ENCODE data around the gene ALKBH6. TPM values are rescaled to one million over a fixed set of nuclear protein-coding genes. Genes with fewer than 3 reads are reported as not detected.

Gene ALKBH6
- total RNA-seq, 1 experiment from 2014 or later = 17.1 TPM

DNA sequence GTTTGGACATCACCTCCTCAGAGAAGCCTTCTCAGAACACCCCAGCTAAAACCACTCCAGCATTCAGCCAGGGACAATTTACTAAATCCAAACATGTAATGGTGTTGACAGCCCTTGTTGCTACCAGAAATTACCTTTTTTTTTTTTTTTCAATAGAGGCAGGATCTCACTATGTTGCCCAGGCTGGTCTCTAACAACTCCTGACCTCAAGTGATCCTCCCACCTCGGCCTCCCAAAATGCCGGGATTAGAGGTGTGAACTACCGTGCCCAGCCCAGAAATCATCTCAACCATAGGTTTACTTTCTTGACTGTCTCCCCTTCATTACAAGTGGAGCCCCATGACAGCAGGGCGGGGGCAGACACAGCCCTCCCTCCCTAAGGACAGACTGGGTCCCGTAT, 9.4 kb upstream of the ALKBH6 start:
- Histone ChIP-seq H3K4me1 (replicated peaks) (no peaks in the 10 kb centered on the region), H3K9me3 (replicated peaks) (no peaks in the 10 kb centered on the region), H3K27ac (no peak overlapping the region), H3K27me3 (replicated peaks) (no peaks in the 10 kb centered on the region), H3K4me3 (no peak overlapping the region), H3K36me3 (peaks cover 22% of the 10 kb centered on the region)
- no peak for DNase-seq (ENCODE audit: low read depth in 1 of 2, low spot score in 2 of 2)

DNA sequence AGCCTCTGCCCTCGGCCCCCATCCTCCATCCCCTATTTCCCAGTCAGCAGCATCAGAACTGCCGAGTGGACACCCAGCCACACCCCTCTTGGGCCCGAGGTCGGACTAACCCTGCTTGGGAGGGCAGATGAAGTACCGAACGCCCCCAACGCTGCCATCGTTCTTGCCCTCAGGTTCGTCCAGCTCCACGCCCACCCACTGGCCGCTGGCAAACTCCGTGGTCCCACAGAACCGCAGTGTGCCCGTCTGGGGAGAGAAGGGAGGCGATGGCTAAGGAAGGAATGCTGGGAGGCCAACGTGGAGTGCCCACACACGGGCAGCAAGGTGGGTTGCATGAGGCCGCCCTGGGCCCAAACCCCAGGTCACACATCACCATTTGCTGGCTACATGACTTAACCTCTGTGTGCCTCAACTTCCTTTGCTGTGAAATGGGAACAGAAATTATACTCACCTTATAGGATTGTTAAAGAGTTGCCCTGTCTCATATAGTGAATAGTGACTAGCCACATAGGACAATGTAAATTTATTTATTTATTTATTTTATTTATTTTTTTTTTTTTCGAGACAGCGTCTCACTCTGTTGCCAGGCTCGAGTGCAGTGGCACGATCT, 5.2 kb upstream of the ALKBH6 start:
- no peaks in the 10 kb centered on the region for H3K27me3 ChIP-seq (replicated peaks)
- H3K36me3 ChIP-seq = peaks cover 24% of the 10 kb centered on the region
- no peak for DNase-seq (ENCODE audit: low read depth in 1 of 2, low spot score in 2 of 2)
- no peaks in the 10 kb centered on the region for H3K9me3 ChIP-seq (replicated peaks)
- H3K27ac ChIP-seq = no peak overlapping the region
- H3K4me3 ChIP-seq = no peak overlapping the region
- peaks cover 7% of the 10 kb centered on the region for H3K4me1 ChIP-seq (replicated peaks)

DNA sequence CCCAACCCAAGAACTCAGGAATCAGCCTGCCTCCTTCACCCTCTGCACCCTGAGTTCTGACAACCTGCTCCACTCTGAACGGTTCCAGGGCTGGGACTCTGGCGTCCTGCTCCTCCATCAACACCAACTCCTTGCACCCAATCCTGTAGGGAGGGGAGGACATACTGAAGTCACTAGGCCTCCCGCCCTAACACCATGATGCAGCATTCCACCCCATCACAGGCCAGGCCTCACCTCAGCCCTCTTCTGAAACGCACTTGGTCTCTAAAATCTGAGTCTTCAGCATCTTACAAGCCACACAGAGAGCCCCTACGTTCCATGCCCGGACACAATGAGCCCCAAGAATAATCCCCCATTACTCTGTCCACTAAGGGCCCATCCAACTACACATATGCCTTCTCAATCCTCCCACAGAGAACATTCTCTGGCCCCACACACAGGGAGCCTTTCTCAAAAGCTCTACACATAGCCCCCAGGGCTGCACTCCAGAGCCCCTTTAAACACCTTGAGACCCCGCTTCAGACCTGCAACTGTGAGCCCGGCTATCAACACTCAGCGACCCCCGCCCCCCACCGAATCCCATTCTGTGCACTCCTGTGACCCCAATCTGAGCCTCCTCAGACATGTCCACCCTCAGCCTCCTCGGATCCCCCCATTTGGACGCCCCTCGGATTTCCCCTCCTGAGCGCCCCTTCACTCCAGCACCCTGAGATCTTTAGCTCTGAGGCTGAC, 567 bp downstream of the ALKBH6 start:
- H3K9me3 ChIP-seq (replicated peaks) = no peaks in the 10 kb centered on the region
- DNase-seq (ENCODE audit: low read depth in 1 of 2, low spot score in 2 of 2) = peak in 1 of 2 experiments; percentile 5

DNA sequence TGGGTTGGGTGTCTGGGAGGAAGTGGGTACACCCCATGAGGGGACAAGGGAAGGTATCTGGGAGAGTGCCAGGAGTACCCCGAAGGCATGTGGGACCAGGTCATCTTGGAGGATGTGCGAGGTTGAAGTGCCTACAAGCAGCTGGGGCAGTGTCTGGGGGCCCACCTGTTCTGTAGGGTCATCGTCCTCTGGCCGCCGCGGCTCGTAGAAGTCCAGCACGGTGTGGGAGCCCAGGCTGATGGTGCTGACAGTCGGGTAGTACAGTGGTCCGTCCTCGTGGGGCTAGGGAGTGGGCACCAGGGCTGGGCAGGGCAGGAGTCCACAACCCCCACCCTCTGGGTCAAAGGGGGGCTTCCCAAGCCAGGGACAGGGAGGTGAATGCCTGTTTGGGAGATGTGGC, 3.6 kb downstream of the ALKBH6 start:
- Histone ChIP-seq H3K36me3 (no peaks in the 10 kb centered on the region), H3K9me3 (replicated peaks) (no peaks in the 10 kb centered on the region), H3K27me3 (replicated peaks) (no peaks in the 10 kb centered on the region), H3K27ac (no peak overlapping the region), H3K4me3 (no peak overlapping the region), H3K4me1 (replicated peaks) (peaks cover 20% of the 10 kb centered on the region)
- DNase-seq (ENCODE audit: low read depth in 1 of 2, low spot score in 2 of 2) = no peak

More for the DNA sequence above, 567 bp downstream of the ALKBH6 start:
- Histone ChIP-seq H3K27ac (peak overlapping the region; percentile 46), H3K36me3 (peaks cover 8% of the 10 kb centered on the region), H3K4me3 (peak overlapping the region; percentile 52), H3K27me3 (replicated peaks) (no peaks in the 10 kb centered on the region), H3K4me1 (replicated peaks) (peaks cover 20% of the 10 kb centered on the region)

DNA sequence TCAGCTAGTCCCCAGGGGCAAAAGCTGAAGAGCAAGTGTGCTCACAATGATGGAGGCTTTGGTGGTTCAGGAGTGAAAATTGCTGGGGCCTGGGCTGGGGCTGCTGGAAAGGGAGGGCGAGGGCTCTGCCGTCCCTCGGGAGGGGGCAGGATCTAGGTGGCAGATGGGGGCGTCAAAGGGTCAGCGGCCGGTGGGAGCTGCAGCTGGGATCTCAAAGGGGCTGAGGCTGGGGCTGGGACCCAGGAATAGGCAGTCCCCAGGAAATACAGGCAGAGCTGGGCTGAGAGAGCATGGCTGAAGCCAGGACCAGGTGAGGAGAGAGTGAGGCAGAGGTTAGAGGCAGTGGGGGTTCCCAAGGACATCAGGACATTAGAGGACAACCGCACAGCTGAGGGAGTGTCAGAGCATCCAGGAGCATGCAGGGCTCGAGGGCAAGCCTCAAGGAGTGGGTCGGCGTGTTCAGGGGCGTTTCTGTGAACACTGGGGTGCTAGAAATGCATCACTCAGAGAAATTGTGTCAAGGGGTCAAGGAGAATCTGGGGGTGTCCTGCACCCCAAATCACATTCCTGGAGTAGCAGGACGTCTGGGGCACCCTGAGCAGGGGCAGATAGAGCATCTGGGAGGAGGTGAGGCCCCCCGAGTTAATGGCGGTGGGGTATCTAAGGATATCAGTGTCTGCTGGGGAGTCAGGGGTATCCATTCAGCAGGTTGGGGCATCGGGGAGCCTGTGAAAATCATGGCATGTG, 4.2 kb downstream of the ALKBH6 start:
- no peak overlapping the region for H3K4me3 ChIP-seq
- no peaks in the 10 kb centered on the region for H3K27me3 ChIP-seq (replicated peaks)
- H3K27ac ChIP-seq = no peak overlapping the region

DNA sequence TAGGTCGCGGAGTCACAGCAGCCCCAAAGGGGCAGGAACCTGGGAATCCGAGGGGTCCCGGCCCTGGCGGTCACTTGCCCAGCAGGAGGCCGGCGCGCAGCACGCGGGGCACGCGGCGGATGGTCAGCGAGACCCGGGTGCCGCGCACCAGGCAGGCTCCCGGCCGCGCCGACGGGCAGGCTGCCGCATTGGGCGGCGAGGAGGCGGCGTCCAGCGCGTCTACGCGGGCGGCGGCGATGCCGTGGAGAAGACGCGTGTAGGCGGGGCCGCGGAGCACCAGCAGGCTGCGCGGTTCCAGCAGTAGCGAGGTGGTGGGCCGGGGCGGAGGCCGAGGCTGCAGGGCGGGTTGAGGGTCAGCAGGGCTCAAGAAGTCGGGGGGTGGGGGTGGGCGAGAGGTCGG, 4.8 kb downstream of the ALKBH6 start:
- Histone ChIP-seq H3K9me3 (replicated peaks) (no peaks in the 10 kb centered on the region), H3K36me3 (no peaks in the 10 kb centered on the region), H3K27ac (no peak overlapping the region), H3K4me3 (peak overlapping the region; percentile 14; the same call in 1 of the 2 replicates), H3K27me3 (replicated peaks) (no peaks in the 10 kb centered on the region), H3K4me1 (replicated peaks) (peaks cover 14% of the 10 kb centered on the region)
- DNase-seq (ENCODE audit: low read depth in 1 of 2, low spot score in 2 of 2) = no peak

More for the DNA sequence above, 4.2 kb downstream of the ALKBH6 start:
- H3K9me3 ChIP-seq (replicated peaks) = no peaks in the 10 kb centered on the region
- H3K36me3 ChIP-seq = no peaks in the 10 kb centered on the region
- peaks cover 17% of the 10 kb centered on the region for H3K4me1 ChIP-seq (replicated peaks)
- no peak for DNase-seq (ENCODE audit: low read depth in 1 of 2, low spot score in 2 of 2)

DNA sequence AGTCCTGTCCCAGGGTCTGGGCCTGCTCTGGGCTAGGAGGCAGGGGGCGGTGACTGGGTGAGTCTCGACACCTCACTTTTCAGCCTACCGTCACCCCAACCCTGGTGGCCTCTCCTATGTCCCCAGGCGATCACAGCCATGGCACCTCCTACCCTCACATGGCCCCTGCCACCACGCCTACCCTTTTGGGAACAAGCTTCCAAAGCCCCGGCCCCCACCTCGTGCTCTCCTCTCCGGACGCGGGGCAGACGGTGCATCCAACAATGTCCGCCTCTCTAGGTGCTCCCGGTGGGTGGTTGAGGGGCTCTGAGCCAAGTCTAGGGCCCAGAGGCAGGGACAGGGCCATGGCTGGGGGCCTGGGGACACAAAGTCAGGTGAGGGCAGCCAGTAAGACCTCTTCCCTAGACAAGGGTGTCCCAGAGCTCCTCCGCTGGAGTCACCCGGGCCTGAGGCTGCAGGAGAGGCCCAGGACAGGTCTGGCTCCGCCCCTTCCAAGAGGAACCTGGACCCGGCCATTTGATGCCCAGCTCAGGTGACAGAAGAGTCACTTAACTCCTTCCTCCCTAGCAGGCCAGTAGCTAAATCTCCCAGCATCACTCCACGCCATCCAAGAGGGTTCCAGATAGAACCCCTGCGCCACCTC, 5.6 kb downstream of the ALKBH6 start, which contains the start of gene SYNE4:
Gene SYNE4 (minus strand): TSS at position 478 of the 643 bp plus-strand sequence. CDS start 132 bp downstream, at position 346.
- H3K9me3 ChIP-seq (replicated peaks) = no peaks in the 10 kb centered on the region
- no peaks in the 10 kb centered on the region for H3K27me3 ChIP-seq (replicated peaks)
- H3K27ac ChIP-seq = no peak within 1 kb of the TSS
- H3K36me3 ChIP-seq = 0 out of 2 replicates have a peak, but pooled peaks cover 7% of the 10 kb centered on the region
- H3K4me3 ChIP-seq = peak within 1 kb of the TSS; percentile 14; the same call in 1 of the 2 replicates
- DNase-seq (ENCODE audit: low read depth in 1 of 2, low spot score in 2 of 2) = no peak
- peaks cover 13% of the 10 kb centered on the region for H3K4me1 ChIP-seq (replicated peaks)

DNA sequence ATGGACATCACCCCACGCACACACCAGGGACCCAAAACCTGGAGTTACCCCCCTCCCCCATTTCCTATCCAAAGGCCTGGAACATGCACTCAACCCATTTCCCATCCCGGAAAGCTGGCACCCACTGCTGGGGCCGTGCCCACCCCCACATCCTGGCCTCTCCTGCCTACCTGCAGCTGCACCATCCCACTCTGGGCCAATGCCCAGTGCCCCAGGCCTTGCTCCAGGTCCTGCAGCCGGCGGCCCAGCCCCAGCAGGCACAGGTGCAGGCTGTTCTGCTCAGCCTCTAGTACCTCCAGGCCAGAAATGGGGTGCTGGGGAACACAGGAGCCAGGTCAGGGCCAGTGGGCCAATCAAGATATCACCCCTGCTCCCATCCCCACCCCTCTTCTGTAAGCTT, 7.1 kb downstream of the ALKBH6 start:
- Histone ChIP-seq H3K4me1 (replicated peaks) (peaks cover 7% of the 10 kb centered on the region), H3K27me3 (replicated peaks) (no peaks in the 10 kb centered on the region), H3K27ac (no peak overlapping the region), H3K36me3 (0 out of 2 replicates have a peak, but pooled peaks cover 9% of the 10 kb centered on the region), H3K4me3 (no peak overlapping the region), H3K9me3 (replicated peaks) (no peaks in the 10 kb centered on the region)
- DNase-seq (ENCODE audit: low read depth in 1 of 2, low spot score in 2 of 2) = no peak

DNA sequence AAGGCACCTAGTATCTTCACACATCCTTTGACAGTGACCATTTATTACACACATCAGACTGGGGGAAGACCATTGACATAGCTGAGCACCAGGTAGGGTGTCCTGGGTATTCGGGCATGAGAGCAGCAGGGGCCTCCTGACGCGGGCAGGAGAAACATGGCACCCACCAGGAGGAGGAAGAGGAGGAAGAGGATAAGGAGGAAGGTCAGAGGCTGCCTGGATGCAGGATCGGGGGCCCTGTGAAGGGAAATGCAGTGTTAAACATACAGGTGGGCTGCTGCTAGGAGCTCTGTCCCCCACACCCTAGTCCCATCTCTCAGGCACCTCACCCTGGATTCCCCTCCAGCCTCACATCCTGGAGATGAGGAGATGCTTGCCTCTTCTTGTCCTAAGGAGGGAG, 10.7 kb downstream of the ALKBH6 start:
- no peak for DNase-seq (ENCODE audit: low read depth in 1 of 2, low spot score in 2 of 2)
- H3K36me3 ChIP-seq = peaks cover 26% of the 10 kb centered on the region
- no peaks in the 10 kb centered on the region for H3K4me1 ChIP-seq (replicated peaks)
- no peaks in the 10 kb centered on the region for H3K27me3 ChIP-seq (replicated peaks)
- H3K27ac ChIP-seq = no peak overlapping the region
- no peak overlapping the region for H3K4me3 ChIP-seq
- no peaks in the 10 kb centered on the region for H3K9me3 ChIP-seq (replicated peaks)

DNA sequence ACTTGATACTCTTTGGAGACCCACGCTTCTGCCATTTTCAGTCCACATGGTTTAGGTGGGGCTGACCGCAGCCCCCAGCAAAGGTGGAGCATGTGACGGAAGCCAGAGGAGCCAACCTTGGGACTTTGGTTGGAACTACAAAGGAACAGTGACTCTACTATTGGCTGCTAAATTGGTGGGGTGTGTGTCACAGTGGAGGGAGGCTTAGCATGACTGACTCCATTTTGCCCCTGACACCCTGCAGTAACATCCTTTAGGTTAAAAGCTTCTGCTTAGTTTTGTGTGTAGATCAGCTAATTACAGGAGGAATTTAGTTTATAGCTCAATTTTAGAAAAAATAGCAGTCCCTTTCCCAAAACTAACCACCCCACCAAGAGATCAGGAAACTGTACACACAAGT, 12.4 kb downstream of the ALKBH6 start:
- Histone ChIP-seq H3K9me3 (replicated peaks) (no peaks in the 10 kb centered on the region), H3K27me3 (replicated peaks) (no peaks in the 10 kb centered on the region), H3K4me3 (no peak overlapping the region), H3K27ac (no peak overlapping the region), H3K36me3 (peaks cover 32% of the 10 kb centered on the region), H3K4me1 (replicated peaks) (no peaks in the 10 kb centered on the region)
- DNase-seq (ENCODE audit: low read depth in 1 of 2, low spot score in 2 of 2) = no peak

DNA sequence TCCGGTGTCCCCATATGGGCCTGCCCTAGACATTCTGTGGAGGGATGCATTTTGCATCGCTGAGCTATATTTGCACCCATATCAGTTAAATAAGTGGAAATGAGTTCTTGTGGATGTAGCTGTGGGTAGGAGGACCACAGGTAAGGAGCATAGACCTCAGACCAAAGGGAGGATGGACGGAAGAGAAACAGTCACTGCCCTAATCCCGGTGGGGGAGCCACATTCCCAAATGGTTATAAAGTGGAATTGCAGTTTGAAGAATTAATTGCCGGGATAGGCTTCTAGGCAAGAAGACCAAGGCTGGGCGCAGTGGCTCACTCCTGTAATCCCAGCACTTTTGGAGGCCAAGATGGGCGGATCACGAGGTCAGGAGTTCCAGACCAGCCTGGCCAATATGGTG, 17.2 kb downstream of the ALKBH6 start:
- Histone ChIP-seq H3K27me3 (replicated peaks) (no peaks in the 10 kb centered on the region), H3K4me1 (replicated peaks) (peaks cover 8% of the 10 kb centered on the region), H3K9me3 (replicated peaks) (no peaks in the 10 kb centered on the region), H3K27ac (no peak overlapping the region), H3K4me3 (no peak overlapping the region), H3K36me3 (peaks cover 32% of the 10 kb centered on the region)
- no peak for DNase-seq (ENCODE audit: low read depth in 1 of 2, low spot score in 2 of 2)

DNA sequence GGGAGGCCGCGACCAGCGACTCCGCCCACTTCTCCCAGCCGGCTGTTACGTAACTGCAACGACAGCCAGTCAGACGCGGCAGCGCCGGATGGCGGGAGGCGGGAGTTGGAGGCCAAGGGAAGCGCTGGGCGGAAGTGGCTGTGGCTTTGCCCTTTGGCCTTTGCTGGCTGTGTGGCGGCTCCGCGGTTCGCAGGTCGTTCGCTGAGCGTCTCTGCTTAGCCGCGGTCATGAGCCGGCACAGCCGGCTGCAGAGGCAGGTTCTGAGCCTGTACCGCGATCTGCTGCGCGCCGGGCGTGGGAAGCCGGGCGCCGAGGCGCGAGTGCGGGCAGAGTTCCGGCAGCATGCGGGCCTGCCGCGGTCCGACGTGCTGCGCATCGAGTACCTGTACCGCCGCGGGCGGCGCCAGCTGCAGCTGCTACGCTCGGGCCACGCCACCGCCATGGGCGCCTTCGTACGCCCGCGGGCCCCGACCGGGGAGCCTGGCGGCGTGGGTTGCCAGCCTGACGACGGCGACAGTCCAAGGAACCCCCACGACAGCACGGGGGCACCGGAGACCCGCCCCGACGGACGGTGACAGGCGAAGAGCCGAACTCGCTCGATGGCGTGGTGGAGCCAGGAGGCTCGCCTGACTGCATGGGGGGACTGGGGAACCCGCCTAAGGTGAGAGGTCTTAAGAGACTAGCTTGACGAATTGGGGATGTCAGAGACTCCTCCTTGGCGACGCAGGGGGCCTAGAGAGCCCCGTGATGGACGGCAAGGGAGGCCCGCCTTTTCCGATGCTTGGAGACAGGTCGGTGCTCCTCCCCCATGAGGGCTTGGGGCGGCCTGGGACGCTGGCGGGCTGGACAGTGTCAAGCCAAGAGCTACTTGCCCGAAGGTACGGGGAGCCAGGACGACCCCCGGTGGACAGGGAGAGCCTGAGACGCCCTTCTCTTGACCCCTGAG, 18.7 kb downstream of the ALKBH6 start, which contains the start of gene SDHAF1:
Gene SDHAF1 (plus strand): TSS at position 141 of the 946 bp plus-strand sequence. CDS start 87 bp downstream, at position 228.
- H3K9me3 ChIP-seq (replicated peaks) = no peaks in the 10 kb centered on the region
- peaks cover 8% of the 10 kb centered on the region for H3K4me1 ChIP-seq (replicated peaks)
- no peaks in the 10 kb centered on the region for H3K27me3 ChIP-seq (replicated peaks)
- H3K36me3 ChIP-seq = peaks cover 26% of the 10 kb centered on the region
- no peak within 1 kb of the TSS; the same call in 1 of the 2 replicates for H3K27ac ChIP-seq
- DNase-seq (ENCODE audit: low read depth in 1 of 2, low spot score in 2 of 2) = peak; percentile 87 to 95
- H3K4me3 ChIP-seq = peak within 1 kb of the TSS; percentile 74
